Spleen (tissue), 11 donors: Measurements from ENCODE around the gene ZNF277. TPM values are rescaled to one million over a fixed set of nuclear protein-coding genes. Genes with fewer than 3 reads are reported as not detected.

Experiments used
- DNase-seq: peaks from one replicate; pipeline ENCODE4 v3.0.0-alpha.2; 2020
- H3K27ac ChIP-seq, 8 donors: fragments of 200-600 bp; sonication (generic) in 7 of 8; 1 replicate in 4 of 8; 2 replicates in 4 of 8; pipeline versions ENCODE4 v1.5.0 to v1.8.0; 2016 to 2021; ENCODE audit warnings: inconsistent platforms in 4 of 8, mild to moderate bottlenecking in 4 of 8, moderate library complexity in 1 of 8
- H3K27me3 ChIP-seq, 7 donors: fragments of 200-600 bp; sonication (generic) in 6 of 7; replicated peaks in 1 of 7; 1 replicate in 4 of 7; 2 replicates in 3 of 7; pipeline versions ENCODE4 v1.5.0 to v1.8.0; 2016 to 2021; ENCODE audit warnings: inconsistent platforms in 3 of 7, mild to moderate bottlenecking in 1 of 7
- H3K36me3 ChIP-seq, 6 donors: fragments of 200-600 bp; sonication (generic) in 5 of 6; 1 replicate in 4 of 6; 2 replicates in 2 of 6; pipeline versions ENCODE4 v1.5.0 to v1.8.0; 2016 to 2021; ENCODE audit warnings: inconsistent platforms in 2 of 6
- H3K4me1 ChIP-seq, 6 donors: fragments of 200-600 bp; sonication (generic) in 5 of 6; 1 replicate in 3 of 6; 2 replicates in 3 of 6; pipeline versions ENCODE4 v1.5.0 to v1.8.0; 2016 to 2021; ENCODE audit warnings: inconsistent platforms in 3 of 6
- H3K4me3 ChIP-seq, 8 donors: fragments of 200-600 bp; sonication (generic) in 7 of 8; 1 replicate in 4 of 8; 2 replicates in 4 of 8; pipeline versions ENCODE4 v1.5.0 to v1.8.0; 2016 to 2021; ENCODE audit warnings: inconsistent platforms in 4 of 8, mild to moderate bottlenecking in 4 of 8, moderate library complexity in 2 of 8
- H3K9me3 ChIP-seq, 8 donors: fragments of 200-600 bp; sonication (generic) in 7 of 8; 1 replicate in 4 of 8; 2 replicates in 4 of 8; pipeline versions ENCODE4 v1.5.0 to v1.8.0; 2016 to 2021; ENCODE audit warnings: inconsistent platforms in 4 of 8
- CTCF ChIP-seq, 11 experiments: fragments of 200-600 bp in 7 of 11; fragments of 450-650 bp in 4 of 11; sonication (generic) in 4 of 11; IDR thresholded peaks in 8 of 11; conservative IDR thresholded peaks in 3 of 11; 1 replicate in 7 of 11; 2 replicates in 4 of 11; pipeline versions ENCODE4 v1.4.0 to v1.8.0; 2016 to 2021; ENCODE audit warnings: antibody characterized with exemption in 11 of 11, inconsistent platforms in 4 of 11, mild to moderate bottlenecking in 1 of 11
- POLR2A ChIP-seq, 3 donors: fragments of 450-650 bp; IDR thresholded peaks; one replicate each; pipeline ENCODE4 v1.5.1; 2017; ENCODE audit warnings: antibody characterized with exemption in 3 of 3, mild to moderate bottlenecking in 1 of 3
- POLR2AphosphoS5 ChIP-seq, 3 donors: sonication (generic); formaldehyde crosslinking; IDR thresholded peaks; one replicate each; pipeline ENCODE4 v1.5.1; 2017; ENCODE audit warnings: antibody characterized with exemption in 3 of 3
- WGBS, 5 donors: extraction: QIAGEN DNeasy Blood & Tissue Kit in 3 of 5; methylation state at CpG; one replicate each; pipeline versions ENCODE4 v1.1.5 to v1.1.7; 2013 to 2018; 5-methylcytosine and 5-hydroxymethylcytosine counted together
- intact Hi-C: fragments of 100-400 bp; cut with DNase I; formaldehyde crosslinking; loops from one replicate; pipeline ENCODE4 v1.15.0; 2023; ENCODE audit warnings: low total_unique reads
- polyA plus RNA-seq, 3 donors: library from polyadenylated mRNA; stranded (reverse); fragments of 200-250 nt; gene quantifications; one replicate each; pipeline ENCODE4 v1.2.1, GENCODE V29; 2013
- total RNA-seq, 7 donors: library from RNA; depleted of rRNA in 3 of 7; stranded (reverse); fragments of >200 nt in 3 of 7; fragmentation: NEBNext Ultra II Directional in 4 of 7; extraction: Animal tissue kit (Norgen Biotek cat#: 25700) in 4 of 7; gene quantifications; one replicate each; pipeline versions ENCODE4 v1.1.0 to v1.2.1, GENCODE V29; 2016 to 2021
- donor health status: healthy with polysubstance abuse.
- donor health status: DM: no; HTN: no; CAD: no; lungs with moderate emphysema.
- donor health status: DM: no; HTN: no; CAD: no.
- donor health status: Bipolar disorder and iron deficiency.
- donor health status: healthy.
- donor health status: DM: no; HTN: no; CAD: no.
- donor health status: DM: yes; HTN: yes; CAD: no.

Gene ZNF277
- total and polyA plus RNA-seq, 10 donors = 14.5 to 36.1 (median 19.6) TPM

GRCh38 chr7:112162142-112162766 is 44.2 kb upstream of the ZNF277 start:
- H3K9me3 ChIP-seq = no peaks in the 10 kb centered on the region
- no peaks in the 10 kb centered on the region for H3K36me3 ChIP-seq
- peak overlapping the region in 2 of 8 donors; percentile 25 to 36 for H3K27ac ChIP-seq
- TF ChIP-seq CTCF (IDR thresholded peaks at IDR 0.05 in 8 of 11, conservative IDR thresholded peaks at IDR 0.05 in 3 of 11) (no peak), POLR2A (IDR thresholded peaks at IDR 0.05) (no peak), POLR2AphosphoS5 (IDR thresholded peaks at IDR 0.05) (peak in 2 of 3 donors; percentile 24 to 38)
- no peak for DNase-seq
- intact Hi-C loops = no loop called here
- H3K27me3 ChIP-seq = no peaks in the 10 kb centered on the region
- H3K4me3 ChIP-seq = no peak overlapping the region
- WGBS, 5 donors = 45 to 61% (median 52%) methylated on average over 2 of the region's 2 CpGs
- H3K4me1 ChIP-seq = peaks cover 0 to 30% (median 16%) of the 10 kb centered on the region in 6 donors

GRCh38 chr7:112162784-112163506 is 43.5 kb upstream of the ZNF277 start:
- Histone ChIP-seq H3K27me3 (no peaks in the 10 kb centered on the region), H3K4me1 (peaks cover 0 to 30% (median 16%) of the 10 kb centered on the region in 6 donors), H3K4me3 (no peak overlapping the region), H3K9me3 (no peaks in the 10 kb centered on the region), H3K36me3 (no peaks in the 10 kb centered on the region), H3K27ac (peak overlapping the region in 2 of 8 donors; percentile 25 to 36)
- WGBS, 5 donors = 69 to 84% (median 77%) methylated on average over 6 of the region's 6 CpGs
- DNase-seq = no peak
- no peak for TF ChIP-seq CTCF (IDR thresholded peaks at IDR 0.05 in 8 of 11, conservative IDR thresholded peaks at IDR 0.05 in 3 of 11)
- no peak for TF ChIP-seq POLR2AphosphoS5 (IDR thresholded peaks at IDR 0.05)
- TF ChIP-seq POLR2A (IDR thresholded peaks at IDR 0.05) = no peak
- intact Hi-C loops = no loop called here

GRCh38 chr7:112167147-112167546 is 39.3 kb upstream of the ZNF277 start:
- no peaks in the 10 kb centered on the region for H3K36me3 ChIP-seq
- no peaks in the 10 kb centered on the region for H3K9me3 ChIP-seq
- TF ChIP-seq CTCF (IDR thresholded peaks at IDR 0.05 in 8 of 11, conservative IDR thresholded peaks at IDR 0.05 in 3 of 11) (no peak), POLR2A (IDR thresholded peaks at IDR 0.05) (no peak), POLR2AphosphoS5 (IDR thresholded peaks at IDR 0.05) (no peak)
- H3K4me3 ChIP-seq = no peak overlapping the region
- no peak for DNase-seq
- 85 to 95% (median 93%) methylated on average over 3 of the region's 3 CpGs for WGBS, 5 donors
- H3K27me3 ChIP-seq = no peaks in the 10 kb centered on the region
- H3K27ac ChIP-seq = no peak overlapping the region
- intact Hi-C loops = no loop called here
- peaks cover 0 to 3% (median 0%) of the 10 kb centered on the region in 6 donors for H3K4me1 ChIP-seq

- Histone ChIP-seq H3K27me3 (peaks cover 0 to 4% (median 0%) of the 10 kb centered on the region in 7 donors), H3K9me3 (no peaks in the 10 kb centered on the region), H3K4me3 (no peak overlapping the region), H3K4me1 (no peaks in the 10 kb centered on the region), H3K36me3 (no peaks in the 10 kb centered on the region), H3K27ac (no peak overlapping the region)
- no peak for TF ChIP-seq POLR2A (IDR thresholded peaks at IDR 0.05)
- no peak for TF ChIP-seq CTCF (IDR thresholded peaks at IDR 0.05 in 8 of 11, conservative IDR thresholded peaks at IDR 0.05 in 3 of 11)
- no peak for TF ChIP-seq POLR2AphosphoS5 (IDR thresholded peaks at IDR 0.05)
- WGBS, 5 donors = 80 to 89% (median 87%) methylated on average over 2 of the region's 2 CpGs
- DNase-seq = no peak
- intact Hi-C loops = no loop called here
Observed at GRCh38 chr7:112168915-112169314, 37.6 kb upstream of the ZNF277 start.
